Measurements from ENCODE around the gene DCD.
"Not testable (repeated sequence)": the region's sequence is repeated elsewhere in the genome, so short reads cannot be mapped to it uniquely, and the experiment has no call there.

DCD gene

DNA sequence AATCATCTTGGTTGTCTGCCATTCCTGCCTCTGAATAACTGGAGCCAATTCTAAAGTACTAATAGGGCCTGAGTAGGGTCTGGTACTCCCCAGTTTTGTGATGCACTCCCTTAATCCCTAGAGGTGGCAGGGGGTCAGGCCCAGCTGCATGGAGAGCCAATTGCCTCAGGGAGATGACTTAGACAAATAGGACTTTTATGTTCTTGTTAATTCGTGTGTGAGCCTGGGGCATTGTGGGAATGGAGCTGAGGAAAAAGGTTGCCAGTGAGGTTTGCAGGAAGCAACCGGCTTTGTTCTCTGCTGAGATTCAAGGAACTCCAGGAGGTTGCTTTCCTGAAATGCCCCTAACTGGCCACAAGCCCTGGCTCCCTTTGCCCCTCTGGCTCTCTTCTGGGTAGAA is 6.8 kb upstream of the DCD start:
- Histone ChIP-seq H3K4me2 (no peak overlapping the region), H3K9ac (no peak overlapping the region), H3K36me3 (no peaks in the 10 kb centered on the region), H3K27ac (no peak overlapping the region), H4K20me1 (no peaks in the 10 kb centered on the region), H3K27me3 (no peaks in the 10 kb centered on the region), H3K4me1 (no peaks in the 10 kb centered on the region), H3K4me3 (no peak overlapping the region), H3K9me3 (no peaks in the 10 kb centered on the region)
- TF ChIP-seq Cebpa-rat (IDR thresholded peaks at IDR 0.05): no peak

- no peak overlapping the region for H3K4me2 ChIP-seq
- no peaks in the 10 kb centered on the region for H3K9me3 ChIP-seq
- no peak for TF ChIP-seq Cebpa-rat (IDR thresholded peaks at IDR 0.05)
- no peaks in the 10 kb centered on the region for H4K20me1 ChIP-seq
- no peaks in the 10 kb centered on the region for H3K27me3 ChIP-seq
- H3K4me3 ChIP-seq: no peak overlapping the region
- H3K36me3 ChIP-seq: no peaks in the 10 kb centered on the region
- no peaks in the 10 kb centered on the region for H3K4me1 ChIP-seq
- H3K27ac ChIP-seq: no peak overlapping the region
- H3K9ac ChIP-seq: no peak overlapping the region
Measured at GRCh38 chr12:54653025-54653424, 4.9 kb upstream of the DCD start.

GRCh38 chr12:54650889-54651288 is 2.7 kb upstream of the DCD start:
- Histone ChIP-seq H3K27me3 (no peaks in the 10 kb centered on the region), H3K4me3 (no peak overlapping the region), H3K9me3 (no peaks in the 10 kb centered on the region), H3K4me2 (no peak overlapping the region), H3K9ac (no peak overlapping the region), H3K4me1 (no peaks in the 10 kb centered on the region), H4K20me1 (no peaks in the 10 kb centered on the region), H3K36me3 (no peaks in the 10 kb centered on the region), H3K27ac (no peak overlapping the region)
- no peak for TF ChIP-seq Cebpa-rat (IDR thresholded peaks at IDR 0.05)

- no peaks in the 10 kb centered on the region for H4K20me1 ChIP-seq
- H3K4me2 ChIP-seq: no peak overlapping the region
- H3K27me3 ChIP-seq: no peaks in the 10 kb centered on the region
- no peaks in the 10 kb centered on the region for H3K9me3 ChIP-seq
- no peak overlapping the region for H3K9ac ChIP-seq
- no peak for TF ChIP-seq Cebpa-rat (IDR thresholded peaks at IDR 0.05)
- no peaks in the 10 kb centered on the region for H3K4me1 ChIP-seq
- no peak overlapping the region for H3K27ac ChIP-seq
- H3K36me3 ChIP-seq: no peaks in the 10 kb centered on the region
- H3K4me3 ChIP-seq: no peak overlapping the region
Measured at GRCh38 chr12:54650409-54650808, 2.2 kb upstream of the DCD start.

- Histone ChIP-seq H3K36me3 (no peaks in the 10 kb centered on the region), H3K4me1 (no peaks in the 10 kb centered on the region), H3K4me2 (no peak overlapping the region), H3K9me3 (no peaks in the 10 kb centered on the region), H3K4me3 (no peak overlapping the region), H3K9ac (no peak overlapping the region), H3K27me3 (no peaks in the 10 kb centered on the region), H4K20me1 (no peaks in the 10 kb centered on the region), H3K27ac (no peak overlapping the region)
- TF ChIP-seq Cebpa-rat (IDR thresholded peaks at IDR 0.05): no peak
Measured at GRCh38 chr12:54649825-54650224, 1.7 kb upstream of the DCD start.

- peaks cover 28% of the 10 kb centered on the region for H3K4me1 ChIP-seq
- H3K4me3 ChIP-seq: no peak overlapping the region
- no peaks in the 10 kb centered on the region for H3K27me3 ChIP-seq
- H4K20me1 ChIP-seq: no peaks in the 10 kb centered on the region
- H3K4me2 ChIP-seq: peak overlapping the region; percentile 87
- TF ChIP-seq Cebpa-rat (IDR thresholded peaks at IDR 0.05): no peak
- H3K36me3 ChIP-seq: no peaks in the 10 kb centered on the region
- 0 out of 2 replicates have a peak overlapping the region, but pooled peaks have one; percentile 1 for H3K27ac ChIP-seq
- H3K9me3 ChIP-seq: no peaks in the 10 kb centered on the region
- no peak overlapping the region for H3K9ac ChIP-seq
Measured at GRCh38 chr12:54641554-54641953, 6.6 kb downstream of the DCD start.

DNA sequence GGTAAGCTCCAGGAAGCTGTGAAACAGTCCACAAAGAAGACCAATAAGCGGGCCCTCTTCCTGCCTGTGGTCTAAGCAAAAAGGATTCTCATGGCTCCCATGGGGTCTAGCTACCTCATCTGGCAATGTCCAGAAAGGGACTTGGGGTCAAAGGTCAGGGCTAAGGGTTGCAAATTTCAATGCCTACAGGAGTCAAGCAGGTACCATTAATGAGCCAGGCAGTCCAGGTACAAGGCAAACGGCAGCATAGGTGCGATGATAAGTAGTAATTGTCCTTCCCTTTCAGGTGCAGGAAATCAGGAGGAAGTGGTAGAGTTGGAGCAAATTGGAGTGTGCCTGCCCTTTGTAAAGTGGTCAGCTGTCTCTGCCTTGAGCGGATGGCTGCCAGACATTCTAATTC is 7.1 kb downstream of the DCD start:
- Histone ChIP-seq H3K27me3 (no peaks in the 10 kb centered on the region), H3K4me2 (peak overlapping the region; percentile 87), H3K9ac (no peak overlapping the region)

GRCh38 chr12:54639112-54639511 is 9.1 kb downstream of the DCD start:
- H3K4me2 ChIP-seq, H3K36me3 ChIP-seq, H3K9me3 ChIP-seq, H4K20me1 ChIP-seq, H3K27me3 ChIP-seq, H3K27ac ChIP-seq, H3K9ac ChIP-seq, H3K4me3 ChIP-seq: not testable (repeated sequence)
- H3K4me1 ChIP-seq: peaks cover 28% of the 10 kb centered on the region

More for the DNA sequence above, 7.1 kb downstream of the DCD start:
- Histone ChIP-seq H3K9me3 (no peaks in the 10 kb centered on the region), H3K4me1 (peaks cover 28% of the 10 kb centered on the region), H4K20me1 (no peaks in the 10 kb centered on the region), H3K27ac (peak overlapping the region; percentile 33; the same call in 1 of the 2 replicates), H3K4me3 (no peak overlapping the region), H3K36me3 (no peaks in the 10 kb centered on the region)
- TF ChIP-seq Cebpa-rat (IDR thresholded peaks at IDR 0.05): no peak

DNA sequence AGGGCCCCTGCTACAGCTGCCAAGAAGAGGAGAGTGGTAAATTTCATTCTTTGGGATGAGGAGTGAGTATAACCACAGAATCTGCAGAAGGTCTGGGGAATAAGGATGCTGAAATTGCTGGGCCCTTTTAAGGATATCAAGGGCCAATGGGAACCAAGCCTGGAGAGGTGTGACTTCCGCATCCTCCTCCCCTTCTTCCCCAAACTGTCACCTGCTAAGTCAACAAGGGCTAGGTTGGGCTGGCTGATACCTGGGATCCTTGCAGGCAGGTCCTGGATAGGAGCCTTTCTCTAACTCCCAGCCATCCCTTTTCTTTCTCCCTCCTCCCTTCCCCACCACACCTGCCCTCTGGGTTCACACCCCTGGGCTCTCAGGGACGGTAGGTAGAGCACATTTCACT is 13.4 kb downstream of the DCD start, which contains the start of gene LACRT:
TSS of gene LACRT (minus strand) at position 101 of the 400 bp plus-strand sequence. CDS start at position 47, 54 bp downstream.
- no peak within 1 kb of the TSS for H3K9ac ChIP-seq
- TF ChIP-seq Cebpa-rat (IDR thresholded peaks at IDR 0.05): no peak
- no peaks in the 10 kb centered on the region for H3K9me3 ChIP-seq
- no peaks in the 10 kb centered on the region for H3K36me3 ChIP-seq
- H3K4me2 ChIP-seq: no peak within 1 kb of the TSS
- no peak within 1 kb of the TSS for H3K27ac ChIP-seq
- no peak within 1 kb of the TSS for H3K4me3 ChIP-seq
- H3K4me1 ChIP-seq: 0 out of 2 replicates have a peak, but pooled peaks cover 2% of the 10 kb centered on the region
- H4K20me1 ChIP-seq: no peaks in the 10 kb centered on the region
- no peaks in the 10 kb centered on the region for H3K27me3 ChIP-seq

- H4K20me1 ChIP-seq: no peaks in the 10 kb centered on the region
- H3K27ac ChIP-seq: no peak overlapping the region
- no peaks in the 10 kb centered on the region for H3K27me3 ChIP-seq
- TF ChIP-seq Cebpa-rat (IDR thresholded peaks at IDR 0.05): no peak
- no peak overlapping the region for H3K9ac ChIP-seq
- no peaks in the 10 kb centered on the region for H3K36me3 ChIP-seq
- no peak overlapping the region for H3K4me3 ChIP-seq
- no peaks in the 10 kb centered on the region for H3K4me1 ChIP-seq
- H3K9me3 ChIP-seq: peaks cover 18% of the 10 kb centered on the region
- no peak overlapping the region for H3K4me2 ChIP-seq
Measured at GRCh38 chr12:54631988-54632728, 16.0 kb downstream of the DCD start.
